HG03039 (cell line): ENCODE measurements around the gene LCE1E.

Experiments
- ATAC-seq: cut with Tn5 transposase; IDR thresholded peaks from one replicate; pipeline ENCODE4 v1.9.1; 2021; ENCODE audit warnings: mild to moderate bottlenecking, moderate library complexity; ENCODE audit not compliant: unreplicated experiment

The LCE1E gene

GRCh38 chr1:152786077-152786476, at the start of gene LCE1E:
Gene LCE1E (plus strand): TSS chr1:152786257. CDS start chr1:152787300, 1,043 bp downstream.
- ATAC-seq = no peak

DNA sequence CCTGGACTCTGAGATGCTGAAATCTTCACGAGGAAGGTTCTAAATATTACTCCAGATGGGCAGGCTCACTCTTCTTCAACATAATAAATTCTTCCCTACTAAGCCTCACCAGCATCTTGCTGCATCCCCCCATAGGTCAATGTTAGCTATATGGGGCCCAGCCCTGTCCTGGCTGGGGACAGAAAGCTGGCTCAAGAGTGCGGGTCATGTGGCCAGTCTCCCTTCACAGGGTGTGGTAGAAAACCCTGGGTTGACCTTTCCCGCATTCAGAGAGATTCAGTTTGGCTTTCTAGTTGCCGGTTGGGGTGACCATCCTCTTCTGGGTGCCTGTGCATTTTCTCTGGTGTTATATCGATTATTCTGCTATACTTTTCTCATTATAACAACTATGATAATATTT, 48.1 kb upstream of the LCE1E start:
- no peak for ATAC-seq

DNA sequence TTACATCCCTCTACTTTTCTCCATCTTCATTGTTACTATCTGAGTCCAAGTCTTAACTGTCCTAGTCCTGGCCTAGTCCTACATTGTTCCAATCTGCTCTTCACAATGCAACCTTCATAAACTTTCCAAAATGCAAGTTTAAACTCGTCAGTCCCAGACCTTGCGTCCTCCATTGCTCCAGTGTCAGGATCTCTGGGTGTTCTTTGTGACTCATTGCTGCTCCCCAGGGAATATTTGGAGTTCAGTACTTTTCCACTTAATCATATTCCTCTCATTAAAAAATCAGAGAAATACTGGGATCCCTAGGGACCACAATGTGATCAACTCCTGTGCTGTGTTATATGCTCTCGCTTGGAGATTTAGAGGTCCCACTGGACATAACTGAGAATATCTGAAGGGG, 46.2 kb upstream of the LCE1E start:
- ATAC-seq = no peak

DNA sequence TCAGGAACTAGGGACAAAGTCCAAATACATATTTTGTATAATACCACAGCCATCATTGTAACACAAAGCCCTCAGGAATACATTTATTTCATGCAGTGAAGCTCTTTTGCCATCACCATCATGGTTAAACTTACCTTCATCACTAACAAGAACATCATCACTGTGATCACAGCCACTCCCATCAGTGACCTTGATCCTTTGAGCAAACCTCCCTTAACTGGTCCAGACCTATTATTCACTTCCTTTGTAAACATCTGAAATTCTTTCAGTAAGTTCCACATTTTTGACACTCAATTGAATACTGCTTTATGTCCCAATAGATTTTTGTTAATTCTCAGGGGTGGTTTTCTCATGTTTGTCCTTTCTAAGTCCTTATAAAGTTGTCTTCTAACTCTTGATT, 44.4 kb upstream of the LCE1E start:
- no peak for ATAC-seq

DNA sequence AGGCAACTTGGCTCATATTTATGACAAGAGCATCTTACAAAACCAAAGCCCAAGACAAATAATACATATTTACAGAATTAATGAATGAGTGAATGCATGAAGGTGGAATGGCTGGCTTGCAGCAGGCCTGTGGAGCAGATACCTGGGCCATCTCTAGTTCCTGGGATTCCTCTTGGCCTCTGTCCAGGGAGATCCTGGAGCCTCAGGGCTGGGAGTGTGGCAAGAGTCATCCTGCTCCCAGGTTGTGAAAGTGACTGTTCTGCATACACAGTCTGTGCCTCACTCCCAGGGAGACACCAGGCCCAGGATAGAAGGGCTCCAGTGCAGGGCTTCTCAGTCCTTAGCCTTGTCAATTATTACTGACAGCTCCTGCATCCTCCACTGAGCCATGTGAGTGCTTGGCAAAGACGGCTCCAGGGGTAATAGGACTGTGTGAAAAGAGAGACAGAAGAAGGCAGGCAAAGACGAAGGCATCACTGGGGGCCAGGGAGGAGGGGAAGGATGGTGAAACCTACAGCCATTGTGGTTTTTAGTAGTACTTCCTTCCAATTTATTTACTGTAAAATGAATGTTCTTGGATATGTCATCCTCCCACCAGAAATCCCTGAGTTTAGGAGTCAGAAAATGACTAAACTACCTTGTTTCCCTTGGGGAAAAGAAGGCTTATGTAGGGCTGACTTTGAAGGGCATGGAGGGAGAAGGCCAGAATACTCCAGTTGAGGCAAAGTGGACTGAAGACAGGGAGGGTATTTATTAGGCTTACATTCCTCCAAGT, 42.5 kb upstream of the LCE1E start:
- no peak for ATAC-seq

DNA sequence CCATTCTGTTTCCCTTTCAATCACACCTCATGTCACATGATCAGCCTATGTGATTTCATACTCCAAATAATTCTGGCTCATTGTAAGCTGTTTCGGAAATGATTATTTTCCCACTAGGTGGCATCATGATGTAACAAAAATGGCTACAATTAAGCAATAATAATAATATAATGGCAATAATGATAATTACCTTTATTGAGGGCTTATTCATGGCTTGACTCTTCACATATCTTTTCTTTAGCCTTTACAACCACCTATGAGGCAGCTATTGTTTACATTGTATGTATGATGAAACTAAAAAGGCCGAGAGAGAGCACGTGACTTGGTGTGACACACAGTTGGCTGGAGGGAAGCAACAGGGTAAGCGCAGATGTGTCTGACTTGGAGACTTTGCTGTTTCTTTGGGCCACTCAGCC, 40.8 kb upstream of the LCE1E start:
- no peak for ATAC-seq

- no peak for ATAC-seq
Observed at GRCh38 chr1:152745765-152746444, 40.2 kb upstream of the LCE1E start.

DNA sequence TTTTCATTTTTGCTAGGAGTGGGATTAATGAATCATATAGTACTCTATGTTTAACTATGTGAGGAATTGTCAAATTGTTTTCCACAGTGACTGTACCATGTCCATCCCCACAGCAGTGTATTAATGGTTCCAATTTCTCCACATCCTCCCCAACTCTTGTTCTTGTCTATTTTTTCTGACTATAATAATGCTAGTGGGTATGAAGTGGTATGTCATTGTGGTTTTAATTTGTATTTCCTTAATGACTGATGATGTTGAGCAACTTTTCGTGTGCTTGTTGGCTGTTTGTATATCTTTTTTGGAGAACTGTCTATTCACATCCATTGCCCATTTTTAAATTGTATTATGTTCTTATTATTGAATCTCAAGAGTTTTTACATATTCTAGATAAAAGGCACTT, 38.2 kb upstream of the LCE1E start:
- ATAC-seq = no peak

DNA sequence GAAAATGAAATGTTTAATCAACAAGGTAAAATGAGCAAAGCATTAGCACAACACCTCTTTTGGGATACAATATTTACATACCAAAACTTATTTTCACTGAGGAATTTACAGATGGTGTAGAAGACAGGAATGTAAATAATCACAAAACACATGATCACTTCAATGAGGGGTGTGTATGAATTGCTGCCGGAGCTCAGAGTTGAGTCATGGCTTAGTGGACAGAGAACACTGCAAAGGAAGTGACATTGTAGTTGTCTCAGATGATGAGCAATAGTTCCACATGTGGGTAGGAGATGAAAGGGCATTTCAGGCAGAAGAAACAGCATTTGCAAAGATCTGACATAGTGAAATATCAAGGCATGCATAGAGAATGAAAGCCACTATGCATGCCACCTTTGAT, 33.8 kb upstream of the LCE1E start:
- no peak for ATAC-seq

- ATAC-seq = no peak
Observed at GRCh38 chr1:152753586-152753985, 32.5 kb upstream of the LCE1E start.

GRCh38 chr1:152756872-152757271, 29.2 kb upstream of the LCE1E start:
- ATAC-seq = no peak

DNA sequence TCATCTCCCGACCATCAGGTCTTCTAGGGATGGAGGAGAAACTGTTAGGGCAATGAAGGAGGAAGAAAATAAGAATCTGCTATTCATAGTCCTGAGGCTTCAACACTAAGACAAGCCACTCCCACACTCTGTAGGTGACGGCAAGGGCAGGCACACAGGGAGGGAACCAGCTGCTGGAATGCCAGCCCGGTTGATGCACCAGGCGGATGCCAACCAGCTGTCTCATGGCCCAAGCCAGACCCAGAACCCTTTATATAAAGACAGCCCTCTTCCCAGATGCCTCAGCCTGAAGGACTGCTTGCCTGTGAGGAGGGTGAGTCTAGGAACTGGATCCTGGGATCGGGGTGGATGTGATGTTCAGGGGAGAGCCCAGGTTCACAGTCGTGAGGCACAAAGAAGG, 28.3 kb upstream of the LCE1E start, which contains the start of gene KPRP:
Gene KPRP, plus strand, starts transcription at position 279 of the 400 bp plus-strand sequence. CDS start 1,564 bp downstream, outside the sequence.
- no peak for ATAC-seq

GRCh38 chr1:152758636-152759035, 27.4 kb upstream of the LCE1E start:
- ATAC-seq = no peak

DNA sequence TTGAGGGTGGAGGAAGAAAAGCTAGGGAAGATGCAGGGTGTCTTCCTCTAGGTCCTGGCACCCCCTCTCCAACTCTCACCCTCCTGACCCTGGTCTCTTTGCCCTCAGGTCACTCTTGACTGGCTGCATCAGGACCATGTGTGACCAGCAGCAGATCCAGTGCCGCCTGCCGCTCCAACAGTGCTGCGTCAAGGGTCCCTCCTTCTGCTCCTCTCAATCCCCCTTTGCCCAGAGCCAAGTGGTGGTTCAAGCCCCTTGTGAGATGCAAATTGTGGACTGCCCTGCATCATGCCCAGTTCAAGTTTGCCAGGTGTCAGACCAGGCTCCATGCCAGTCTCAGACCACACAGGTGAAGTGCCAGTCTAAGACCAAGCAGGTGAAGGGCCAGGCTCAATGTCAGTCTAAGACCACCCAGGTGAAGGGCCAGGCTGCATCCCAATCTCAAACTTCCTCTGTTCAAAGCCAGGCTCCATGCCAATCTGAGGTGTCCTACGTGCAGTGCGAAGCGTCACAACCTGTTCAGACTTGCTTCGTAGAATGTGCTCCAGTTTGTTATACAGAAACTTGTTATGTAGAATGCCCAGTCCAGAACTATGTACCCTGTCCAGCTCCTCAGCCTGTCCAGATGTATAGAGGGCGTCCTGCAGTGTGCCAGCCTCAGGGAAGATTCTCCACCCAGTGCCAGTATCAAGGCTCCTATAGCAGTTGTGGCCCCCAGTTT, 26.4 kb upstream of the LCE1E start:
- ATAC-seq = no peak

DNA sequence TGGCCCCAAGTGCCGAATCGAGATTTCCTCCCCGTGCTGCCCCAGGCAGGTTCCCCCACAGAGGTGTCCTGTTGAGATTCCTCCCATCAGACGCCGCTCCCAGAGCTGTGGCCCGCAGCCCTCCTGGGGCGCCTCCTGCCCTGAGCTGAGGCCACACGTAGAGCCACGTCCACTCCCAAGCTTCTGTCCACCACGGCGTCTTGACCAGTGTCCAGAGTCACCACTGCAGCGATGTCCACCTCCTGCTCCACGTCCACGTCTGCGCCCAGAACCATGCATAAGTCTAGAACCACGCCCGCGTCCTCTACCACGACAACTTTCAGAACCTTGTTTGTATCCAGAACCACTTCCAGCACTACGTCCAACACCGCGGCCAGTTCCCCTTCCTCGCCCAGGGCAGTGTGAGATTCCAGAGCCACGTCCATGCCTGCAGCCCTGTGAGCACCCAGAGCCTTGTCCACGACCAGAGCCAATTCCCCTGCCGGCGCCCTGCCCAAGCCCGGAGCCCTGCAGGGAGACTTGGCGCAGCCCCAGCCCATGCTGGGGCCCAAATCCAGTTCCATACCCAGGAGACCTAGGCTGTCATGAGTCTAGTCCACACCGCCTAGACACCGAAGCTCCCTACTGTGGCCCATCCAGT, 25.4 kb upstream of the LCE1E start:
- no peak for ATAC-seq

DNA sequence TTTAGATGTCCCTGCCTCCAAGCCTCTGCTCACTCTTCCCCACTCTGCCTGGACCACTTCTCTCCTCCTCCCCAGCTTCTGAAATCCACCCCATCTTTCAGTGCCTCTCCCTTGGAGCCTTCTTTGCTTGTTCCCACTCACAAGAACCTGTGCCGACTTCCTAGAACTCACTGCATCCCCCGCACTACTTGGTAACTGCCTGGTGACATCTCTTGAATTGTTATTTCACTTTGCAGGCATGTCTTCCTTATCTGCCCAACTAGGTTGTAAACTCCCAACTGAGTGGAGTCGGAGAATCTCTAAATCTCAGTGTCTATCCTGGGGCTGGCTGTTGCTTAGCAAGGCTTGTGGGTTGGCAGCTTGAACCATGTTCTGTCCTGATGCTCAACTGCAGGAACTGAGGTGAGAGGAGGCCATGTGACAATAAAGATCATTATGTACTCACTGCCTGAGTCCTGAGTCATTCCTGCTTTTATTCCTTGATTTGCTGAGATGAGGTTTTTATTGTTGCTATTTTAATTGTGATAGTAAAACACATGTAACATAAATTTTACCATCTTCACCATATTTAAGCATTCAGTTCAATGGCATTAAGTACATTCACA, 24.3 kb upstream of the LCE1E start:
- ATAC-seq = no peak

GRCh38 chr1:152768847-152769533, 17.1 kb upstream of the LCE1E start:
- no peak for ATAC-seq

- no peak for ATAC-seq
Observed at GRCh38 chr1:152770411-152770810, 15.6 kb upstream of the LCE1E start.

GRCh38 chr1:152774875-152775274, 11.2 kb upstream of the LCE1E start, which contains the start of gene LCE1F:
Gene LCE1F (plus strand): TSS chr1:152775140. CDS start chr1:152776372, 1,232 bp downstream.
- no peak for ATAC-seq

- no peak for ATAC-seq
Observed at GRCh38 chr1:152776361-152776760, 9.7 kb upstream of the LCE1E start.
